COLO668 (cell line): ENCODE data around the gene CAMK1D.

Experiments
- DNase-seq: peaks from one replicate; lab custom pipeline; 2025; ENCODE audit not compliant: unreplicated experiment; lab: John Stamatoyannopoulos, UW

The CAMK1D gene

DNA sequence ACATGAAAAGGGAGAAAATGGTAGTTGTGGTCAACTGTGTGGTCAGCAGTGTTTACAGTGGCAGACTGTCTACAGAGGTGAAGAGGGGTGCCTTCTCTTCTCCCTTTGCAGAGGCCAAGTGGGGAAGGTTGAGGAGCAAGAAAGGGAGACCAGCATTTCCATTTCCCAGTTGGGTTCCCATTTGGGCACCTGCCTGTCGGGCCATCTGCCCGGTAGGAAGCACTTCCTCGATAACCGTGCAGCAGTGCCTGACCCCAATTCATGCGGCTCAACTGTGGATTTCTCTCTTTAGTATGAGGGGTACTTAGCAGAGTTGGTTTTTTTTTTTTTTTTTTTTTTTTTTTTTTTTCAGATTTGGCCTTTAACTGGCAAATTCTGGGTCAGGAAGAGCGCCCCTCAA lies 525.2 kb downstream of the CAMK1D start:
- DNase-seq = no peak

DNA sequence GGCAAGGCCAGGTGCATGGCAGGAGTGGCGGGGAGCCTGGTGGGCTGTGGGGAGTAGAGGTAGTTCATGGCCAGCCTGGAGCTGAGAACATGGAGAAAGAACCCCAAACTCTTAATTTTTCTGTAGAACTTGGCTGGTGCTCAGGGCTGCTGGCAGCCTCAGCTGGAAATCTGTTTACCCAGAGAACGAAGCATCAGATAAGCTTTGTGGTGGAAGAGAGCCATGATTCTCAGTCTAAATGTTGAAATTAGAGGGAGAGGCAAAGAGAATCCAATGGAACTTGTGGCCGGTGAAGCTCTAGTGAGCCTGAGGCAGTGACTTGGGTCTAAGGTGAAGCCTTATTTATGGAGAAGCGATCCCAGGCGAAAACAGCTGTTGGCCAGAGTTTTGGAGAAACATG lies 525.8 kb downstream of the CAMK1D start:
- DNase-seq = no peak

DNA sequence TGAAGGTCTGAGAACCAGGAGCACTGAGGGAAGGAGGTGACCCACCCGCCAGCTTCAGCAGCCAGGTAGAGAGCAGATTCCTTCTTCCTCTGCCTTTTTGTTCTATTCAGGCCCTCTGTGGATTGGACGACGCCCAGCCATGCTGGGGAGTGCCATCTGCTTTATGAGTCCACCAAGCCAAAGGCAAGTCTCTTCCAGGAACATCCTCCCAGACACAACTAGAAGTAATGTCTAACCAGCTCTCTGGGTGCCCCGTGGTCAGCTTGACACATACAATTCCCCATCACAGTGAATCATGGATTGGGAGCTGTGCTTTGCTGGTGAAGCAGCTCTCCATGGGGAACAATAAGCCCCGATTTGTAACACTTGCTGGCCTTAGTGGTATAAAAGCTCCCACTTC lies 526.9 kb downstream of the CAMK1D start:
- DNase-seq = no peak

DNA sequence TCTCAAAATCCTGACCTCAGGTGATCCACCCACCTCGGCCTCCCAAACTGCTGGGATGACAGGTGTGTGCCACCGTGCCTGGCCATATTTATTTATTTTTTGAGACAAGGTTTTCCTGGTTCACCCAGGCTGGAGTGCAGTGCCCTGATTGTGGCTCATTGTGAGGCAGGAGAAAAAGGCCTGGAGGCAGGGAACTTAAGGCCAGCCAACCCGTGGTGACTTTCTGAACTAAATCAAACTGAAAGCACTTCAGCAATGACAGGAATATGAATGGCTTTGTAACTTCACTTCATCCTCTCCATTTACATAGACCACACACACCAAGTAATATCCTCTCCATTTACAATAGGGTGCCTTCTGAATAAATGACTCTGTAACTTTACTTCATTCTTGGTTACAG lies 527.8 kb downstream of the CAMK1D start:
- no peak for DNase-seq

DNA sequence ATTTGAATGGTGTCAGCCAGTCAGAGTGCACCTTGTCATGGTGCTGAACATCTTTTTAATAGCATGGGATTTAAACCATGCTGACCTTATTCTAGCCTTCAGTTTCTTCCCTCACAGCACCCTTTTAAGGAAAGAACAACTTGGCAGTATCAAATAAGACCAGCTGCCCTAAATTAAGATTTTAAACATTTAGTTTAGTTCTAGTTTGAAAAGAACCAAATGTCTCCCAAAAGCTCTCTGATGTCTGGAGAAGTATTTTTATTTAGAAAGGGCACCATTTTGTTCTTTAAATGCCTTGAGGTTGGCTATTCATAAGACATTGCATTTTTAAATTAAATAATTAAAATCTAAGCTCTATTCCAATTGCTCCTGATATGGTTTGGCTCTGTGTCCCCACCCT lies 531.1 kb downstream of the CAMK1D start:
- no peak for DNase-seq

DNA sequence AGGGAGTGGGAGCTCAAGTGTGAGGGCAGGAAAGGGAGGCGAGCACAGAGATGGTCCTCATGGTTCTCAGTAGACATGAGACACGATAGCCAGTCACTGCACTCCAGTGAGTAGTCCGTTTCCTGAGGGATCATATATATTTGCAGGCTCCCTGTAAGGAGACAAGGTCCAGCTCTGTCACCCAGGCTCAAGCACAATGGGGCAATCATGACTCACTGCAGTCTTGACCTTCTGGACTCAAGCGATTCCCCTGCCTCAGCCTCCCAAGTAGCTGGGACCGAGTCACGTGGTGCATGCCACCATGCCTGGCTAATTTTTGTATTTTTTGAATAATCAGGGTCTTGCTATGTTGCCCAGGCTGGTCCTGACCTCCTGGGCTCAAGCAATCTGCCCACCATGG lies 535.5 kb downstream of the CAMK1D start:
- DNase-seq = no peak
